GM10266 (cell line): ENCODE results near the gene MB.
A peak's percentile ranks its signal among the peaks of the same experiment; 100 is the strongest.

Experiments
- DNase-seq: peaks from one replicate; pipeline ENCODE4 v3.0.0; 2012; ENCODE audit errors: extremely low spot score
- CTCF ChIP-seq: IDR thresholded peaks from 2 replicates; pipeline ENCODE4 v1.5.1; 2012; ENCODE audit warnings: mild to moderate bottlenecking, low read depth; ENCODE audit not compliant: control insufficient read depth, insufficient read depth; ENCODE audit errors: missing control alignments

MB gene

GRCh38 chr22:35648066-35649025 is 31.2 kb upstream of the MB start, which contains the start of gene APOL6:
Gene APOL6 (plus strand): TSS chr22:35648446. CDS start chr22:35656426, 7,980 bp downstream.
- TF ChIP-seq CTCF: no peak
- DNase-seq: peak; percentile 47

GRCh38 chr22:35645646-35646045 is 28.5 kb upstream of the MB start:
- no peak for DNase-seq
- TF ChIP-seq CTCF: no peak

- no peak for TF ChIP-seq CTCF
- no peak for DNase-seq
Measured at GRCh38 chr22:35643991-35644390, 26.9 kb upstream of the MB start.

GRCh38 chr22:35642305-35642741 is 25.2 kb upstream of the MB start:
- no peak for TF ChIP-seq CTCF
- DNase-seq: no peak

GRCh38 chr22:35641494-35642120 is 24.5 kb upstream of the MB start:
- TF ChIP-seq CTCF: no peak
- no peak for DNase-seq

GRCh38 chr22:35638410-35638809 is 21.3 kb upstream of the MB start:
- DNase-seq: no peak

More at GRCh38 chr22:35638410-35638809, 21.3 kb upstream of the MB start:
- no peak for TF ChIP-seq CTCF
